ENCODE measurements around the gene CUX1. TPM values are rescaled to one million over a fixed set of nuclear protein-coding genes. Genes with fewer than 3 reads are reported as not detected.

CUX1 gene
- total and polyA plus RNA-seq, 2 donors (not counting 1 experiment from before 2014, with no cell fraction given) = 10.8 to 86.5 TPM

- Histone ChIP-seq H2AFZ (ENCODE audit: insufficient read depth, low read depth, low read length, poor library complexity, severe bottlenecking) (no peak overlapping the region), H3K4me3 (ENCODE audit: control extremely low read depth in 1 of 5, extremely low read depth in 1 of 5, insufficient read depth in 1 of 5, low read depth in 2 of 5, low read length in 4 of 5) (no peak overlapping the region), H4K20me1 (ENCODE audit: control insufficient read depth, insufficient read depth, low read length, poor library complexity, severe bottlenecking) (peaks cover 39% of the 10 kb centered on the region), H3K4me2 (replicated peaks; ENCODE audit: low read depth, low read length, poor library complexity, severe bottlenecking) (no peak overlapping the region), H3K9me3 (ENCODE audit: control extremely low read depth in 1 of 3, control insufficient read depth in 2 of 3, insufficient read depth in 1 of 3, low read length in 2 of 3) (no peaks in the 10 kb centered on the region), H3K36me3 (replicated peaks in 1 of 2; ENCODE audit: control extremely low read depth in 1 of 2, control insufficient read depth in 1 of 2, extremely low read depth in 1 of 2, insufficient read depth in 2 of 2, low read length in 1 of 2) (peaks cover 0 to 6% of the 10 kb centered on the region in 2 experiments), H3K9ac (ENCODE audit: low read length) (no peak overlapping the region), H3K79me2 (ENCODE audit: control insufficient read depth, insufficient read depth, low read length) (peaks cover 86% of the 10 kb centered on the region), H3K4me1 (ENCODE audit: control insufficient read depth in 2 of 2, insufficient read depth in 2 of 2, low read length in 2 of 2) (no peaks in the 10 kb centered on the region), H3K27me3 (replicated peaks in 1 of 4; ENCODE audit: control extremely low read depth in 1 of 4, control insufficient read depth in 3 of 4, insufficient read depth in 4 of 4, low read length in 3 of 4) (no peaks in the 10 kb centered on the region), H3K27ac (ENCODE audit: low read length in 2 of 2) (no peak overlapping the region)
- H3K4me1 Mint-ChIP-seq = peaks cover 29% of the 10 kb centered on the region
- no peak for TF ChIP-seq EZH2 (IDR thresholded peaks at IDR 0.05; ENCODE audit: borderline replicate concordance, insufficient read depth, low read depth, low read length, poor library complexity, severe bottlenecking)
- no peak for TF ChIP-seq CTCF (IDR thresholded peaks at IDR 0.05)
- POLR2A ChIA-PET = no interaction called here
- no peak overlapping the region for H3K4me3 Mint-ChIP-seq
- H3K9me3 Mint-ChIP-seq (ENCODE audit: insufficient read depth) = no peaks in the 10 kb centered on the region
- intact Hi-C loops (cut with micrococcal nuclease) = no loop called here
- no peak overlapping the region for H3K27ac Mint-ChIP-seq
- ATAC-seq (ENCODE audit: low read depth) = no peak
- CTCF ChIA-PET = interaction anchor here (0.6 kb wide), 1 partner anchor 562 kb away, joined by 3 read pairs; no protein-coding TSS in a partner anchor
- no peaks in the 10 kb centered on the region for H3K27me3 Mint-ChIP-seq
- 99% methylated on average over 17 of the region's 17 CpGs for WGBS (ENCODE audit: insufficient coverage)
- DNase-seq = no peak
Observed at GRCh38 chr7:101910991-101911799, 93.8 kb downstream of the CUX1 start.
